ENCODE measurements around the gene APRT.

APRT gene

DNA sequence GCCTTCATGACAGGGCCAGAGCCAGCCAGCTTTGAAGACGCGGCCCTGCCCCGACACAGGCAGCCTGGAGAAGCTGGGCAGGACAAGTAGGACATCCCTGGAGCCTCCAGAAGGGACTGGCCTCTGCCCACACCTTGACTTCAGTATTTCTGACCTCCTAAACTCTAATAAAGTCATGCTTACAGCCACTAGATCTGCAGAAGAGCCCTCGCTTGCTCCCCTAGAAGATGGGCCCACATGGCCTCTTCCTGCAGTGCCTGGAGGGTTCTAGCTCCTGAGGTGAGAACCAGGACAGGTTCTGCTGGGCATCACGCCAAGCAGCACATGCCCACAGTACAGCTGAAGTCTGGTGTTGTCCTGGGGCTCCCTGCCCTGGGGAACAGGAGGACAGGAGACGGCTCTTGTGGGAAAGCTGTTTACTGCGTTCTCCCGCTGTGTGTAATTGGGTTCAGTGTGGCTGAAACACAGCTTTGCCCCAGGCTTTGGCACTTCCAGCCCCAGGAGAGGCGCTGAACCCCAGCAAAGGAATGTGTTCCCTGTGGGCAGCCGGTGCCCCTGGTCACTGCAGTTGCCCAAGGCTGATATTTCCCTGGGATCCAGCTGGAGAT lies 2.6 kb downstream of the APRT start:
- DNase-seq (ENCODE audit: low read depth in 3 of 3, low spot score in 1 of 3): no peak

DNA sequence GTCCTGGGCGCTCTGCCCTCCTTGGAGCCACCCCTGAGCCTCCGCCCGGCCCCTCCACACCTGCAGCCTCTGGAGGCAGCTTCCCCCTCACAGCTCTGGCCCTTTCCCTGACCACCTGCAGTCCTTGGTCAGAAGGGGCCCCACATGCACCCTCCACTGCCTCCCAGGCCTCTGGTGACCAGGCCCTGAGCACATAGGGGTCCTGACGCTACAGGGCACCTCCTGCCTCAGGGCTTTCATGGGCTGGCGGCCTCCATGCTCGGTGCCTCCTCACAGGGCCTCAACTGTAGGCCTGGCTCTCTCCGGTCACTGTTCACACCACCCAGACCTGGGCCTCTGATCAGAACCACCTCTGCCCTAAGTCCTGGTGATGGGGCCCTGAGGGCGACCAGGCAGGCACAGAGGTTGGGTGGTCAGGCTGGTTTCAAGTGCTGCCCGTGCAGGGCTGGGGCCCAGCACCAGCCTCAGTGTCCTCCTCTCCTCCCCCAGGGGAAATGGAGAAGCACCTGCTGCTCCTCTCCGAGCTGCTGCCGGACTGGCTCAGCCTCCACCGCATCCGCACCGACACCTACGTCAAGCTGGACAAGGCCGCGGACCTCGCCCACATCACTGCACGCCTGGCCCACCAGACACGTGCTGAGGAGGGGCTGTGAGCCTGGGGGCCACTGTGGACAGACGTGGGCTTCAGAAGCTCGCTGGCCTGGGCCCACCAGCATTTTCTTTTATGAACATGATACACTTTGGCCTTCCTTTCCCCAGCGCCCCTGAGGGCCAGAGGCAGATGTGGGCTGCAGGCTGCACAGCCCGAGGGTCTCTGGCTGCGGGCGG lies 3.9 kb downstream of the APRT start:
- no peak for DNase-seq (ENCODE audit: low read depth in 3 of 3, low spot score in 1 of 3)

DNA sequence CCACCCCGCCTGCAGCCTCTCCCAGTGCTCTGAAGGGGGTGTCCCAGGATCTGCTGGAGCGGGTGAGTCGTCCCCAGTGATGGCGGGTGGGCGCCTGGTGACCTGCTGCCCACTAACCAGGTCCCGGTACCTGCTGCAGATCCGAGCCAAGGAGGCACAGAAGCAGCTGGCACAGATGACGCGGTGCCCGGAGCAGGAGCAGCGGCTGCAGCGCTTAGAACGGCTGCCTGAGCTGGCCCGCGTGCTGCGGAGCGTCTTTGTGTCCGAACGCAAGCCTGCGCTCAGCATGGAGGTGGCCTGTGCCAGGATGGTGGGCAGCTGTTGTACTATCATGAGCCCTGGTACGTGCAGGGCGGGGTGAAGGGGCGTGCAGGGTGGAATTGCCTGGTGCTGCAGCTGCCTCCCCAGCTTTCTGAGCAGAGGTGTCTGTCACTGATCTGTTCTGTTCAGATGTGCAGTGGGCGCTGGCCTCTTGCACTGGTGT lies 4.5 kb downstream of the APRT start:
- no peak for DNase-seq (ENCODE audit: low read depth in 3 of 3, low spot score in 1 of 3)

DNA sequence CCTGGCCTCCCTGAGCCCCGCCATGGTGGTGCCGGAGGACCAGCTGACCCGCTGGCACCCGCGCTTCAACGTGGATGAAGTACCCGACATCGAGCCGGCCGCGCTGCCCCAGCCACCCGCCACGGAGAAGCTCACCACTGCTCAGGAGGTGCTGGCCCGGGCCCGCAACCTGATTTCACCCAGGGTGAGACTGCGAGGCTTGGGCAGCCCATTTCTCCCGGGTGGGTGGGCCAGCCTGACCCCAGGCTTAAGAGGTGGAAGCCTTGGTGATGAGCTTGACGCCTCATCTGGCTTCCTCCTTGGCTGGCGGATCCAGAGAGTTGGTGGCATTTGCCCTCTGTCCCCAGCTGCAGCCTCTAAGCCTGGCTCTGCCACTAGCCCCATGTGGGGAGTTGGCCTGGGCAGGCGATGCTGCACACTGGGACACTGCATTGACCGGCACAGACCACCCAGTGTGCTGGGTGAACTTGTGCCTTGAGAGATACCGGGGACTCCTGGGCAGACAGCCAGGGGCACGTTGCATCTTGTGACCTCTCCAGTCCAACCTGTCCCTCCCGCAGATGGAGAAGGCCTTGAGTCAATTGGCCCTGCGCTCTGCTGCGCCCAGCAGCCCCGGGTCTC lies 5.1 kb downstream of the APRT start:
- DNase-seq (ENCODE audit: low read depth in 3 of 3, low spot score in 1 of 3): no peak

DNA sequence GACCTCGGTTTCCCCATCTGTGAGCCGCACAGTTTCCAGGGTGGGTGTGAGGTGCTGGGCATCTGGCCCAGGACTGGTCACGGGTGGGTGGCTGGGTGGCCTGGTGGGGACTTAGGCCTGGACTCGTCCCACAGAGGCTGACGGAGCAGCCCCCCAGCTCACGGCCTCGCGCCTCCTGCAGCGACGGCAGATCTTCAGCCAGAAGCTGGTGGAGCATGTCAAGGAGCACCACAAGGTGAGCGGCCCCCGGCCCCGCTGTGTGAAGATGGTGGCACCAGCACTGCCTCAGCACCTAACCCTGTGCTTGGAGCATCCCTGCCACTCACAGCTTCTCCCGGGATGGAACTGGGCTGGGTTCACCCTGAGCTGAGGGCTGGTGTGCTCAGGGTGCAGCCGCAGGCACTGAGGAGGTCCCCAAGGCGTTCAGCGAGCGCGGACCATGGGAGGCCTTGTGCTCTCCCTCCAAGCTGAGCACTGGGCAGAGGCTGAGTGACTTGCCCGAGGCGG lies 5.8 kb downstream of the APRT start:
- no peak for DNase-seq (ENCODE audit: low read depth in 3 of 3, low spot score in 1 of 3)

DNA sequence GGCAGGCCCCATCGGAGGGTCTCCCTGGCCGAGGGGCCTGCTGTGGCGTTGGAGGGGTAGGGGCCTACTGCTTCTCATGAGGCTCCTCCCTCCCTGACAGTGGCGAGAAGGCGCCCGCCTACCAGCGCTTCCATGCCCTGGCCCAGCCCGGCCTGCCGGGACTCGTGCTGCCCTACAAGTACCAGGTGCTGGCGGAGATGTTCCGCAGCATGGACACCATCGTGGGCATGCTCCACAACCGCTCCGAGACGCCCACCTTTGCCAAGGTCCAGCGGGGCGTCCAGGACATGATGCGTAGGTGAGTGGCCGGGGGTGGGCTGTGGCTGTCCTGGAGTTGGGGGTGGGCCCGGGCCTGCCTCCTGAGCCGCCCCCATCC lies 6.4 kb downstream of the APRT start:
- no peak for DNase-seq (ENCODE audit: low read depth in 3 of 3, low spot score in 1 of 3)

DNA sequence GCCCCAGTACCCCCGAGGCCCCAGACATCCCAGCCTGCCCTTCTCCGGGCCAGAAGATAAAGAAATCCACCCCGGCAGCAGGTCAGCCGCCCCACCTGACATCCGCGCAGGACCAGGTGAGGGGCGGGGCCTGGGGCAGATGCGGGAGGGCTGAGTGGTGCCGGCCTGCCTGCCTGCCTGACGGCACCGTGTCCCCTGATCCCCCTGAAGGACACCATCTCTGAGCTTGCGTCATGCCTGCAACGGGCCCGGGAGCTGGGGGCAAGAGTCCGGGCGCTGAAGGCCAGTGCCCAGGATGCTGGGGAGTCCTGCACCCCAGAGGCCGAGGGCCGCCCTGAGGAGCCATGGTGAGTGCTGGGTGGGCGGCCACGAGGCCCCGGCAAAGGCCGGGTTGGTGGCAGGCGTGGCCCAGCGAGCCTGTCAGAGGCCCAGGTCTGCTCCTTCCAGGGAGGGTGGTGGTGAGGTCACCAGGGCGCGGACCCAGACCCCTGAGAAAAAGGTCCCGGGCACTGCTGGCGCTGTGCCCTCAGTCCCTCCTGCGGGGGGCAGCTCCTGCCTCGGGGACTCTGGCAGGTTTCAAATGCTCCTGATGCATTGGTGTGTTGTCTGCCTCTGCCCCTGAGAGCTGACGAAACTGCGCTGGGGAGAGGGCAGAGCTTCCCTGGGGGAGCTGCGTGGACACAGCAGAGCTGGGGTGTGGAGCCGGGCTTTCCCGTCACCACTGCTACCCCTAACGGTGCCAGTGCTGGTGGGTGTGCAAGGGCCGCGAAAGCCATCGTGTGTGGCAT lies 7.0 kb downstream of the APRT start:
- DNase-seq (ENCODE audit: low read depth in 3 of 3, low spot score in 1 of 3): no peak

DNA sequence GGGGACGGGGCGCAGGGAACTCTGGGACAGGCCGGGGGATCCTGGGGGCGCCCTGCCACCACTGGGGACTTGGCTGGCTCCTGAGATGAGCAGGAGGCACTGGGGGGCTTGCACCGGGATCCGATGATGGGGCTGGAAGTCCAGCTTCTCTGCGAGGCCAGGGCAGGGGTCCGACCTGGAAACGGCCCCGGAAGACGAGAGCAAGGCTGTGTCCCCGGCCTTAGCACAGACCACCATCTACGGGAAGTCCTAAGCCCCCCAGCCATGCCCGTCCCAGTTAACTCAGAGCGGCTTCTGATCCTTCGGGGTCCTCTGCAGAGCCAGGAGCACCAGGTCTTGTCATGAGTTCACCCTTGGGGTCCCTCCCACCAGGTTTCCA lies 7.6 kb downstream of the APRT start:
- no peak for DNase-seq (ENCODE audit: low read depth in 3 of 3, low spot score in 1 of 3)

DNA sequence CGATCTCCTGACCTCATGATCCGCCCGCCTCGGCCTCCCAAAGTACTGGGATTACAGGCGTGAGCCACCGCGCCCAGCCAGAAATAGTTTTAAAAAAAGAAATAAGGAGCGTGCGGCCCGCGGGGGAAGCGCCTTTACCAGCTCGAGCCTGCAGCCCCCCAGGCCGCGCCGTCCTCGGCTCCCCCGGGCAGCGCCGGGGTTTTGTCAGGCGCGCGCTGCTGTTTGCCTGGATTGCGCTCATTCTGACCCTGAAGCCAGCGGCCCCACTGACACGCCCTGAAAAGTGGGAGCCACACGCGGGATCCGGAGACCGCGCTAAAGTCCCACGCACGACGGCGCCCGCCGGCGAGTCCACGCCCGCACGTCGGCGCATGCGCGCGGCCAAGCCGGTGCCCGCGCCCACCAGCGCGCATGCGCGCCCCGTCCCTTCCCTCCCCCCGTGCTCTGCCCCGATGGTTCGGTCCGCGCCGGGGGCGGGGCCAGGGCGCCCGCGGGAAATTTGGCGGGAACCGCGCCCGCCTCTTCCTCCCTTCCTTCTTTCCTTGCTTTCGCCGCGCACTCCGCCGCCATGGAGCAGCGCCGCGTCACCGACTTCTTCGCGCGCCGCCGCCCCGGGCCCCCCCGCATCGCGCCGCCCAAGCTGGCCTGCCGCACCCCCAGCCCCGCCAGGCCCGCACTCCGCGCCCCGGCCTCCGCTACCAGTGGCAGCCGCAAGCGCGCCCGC lies 8.3 kb downstream of the APRT start, which contains the start of gene CDT1:
Gene CDT1, plus strand, starts transcription at position 526 of the 724 bp plus-strand sequence. Its CDS starts 43 bp downstream, at position 569.
- DNase-seq (ENCODE audit: low read depth in 3 of 3, low spot score in 1 of 3): peak; percentile 55 to 85 (median 80)

DNA sequence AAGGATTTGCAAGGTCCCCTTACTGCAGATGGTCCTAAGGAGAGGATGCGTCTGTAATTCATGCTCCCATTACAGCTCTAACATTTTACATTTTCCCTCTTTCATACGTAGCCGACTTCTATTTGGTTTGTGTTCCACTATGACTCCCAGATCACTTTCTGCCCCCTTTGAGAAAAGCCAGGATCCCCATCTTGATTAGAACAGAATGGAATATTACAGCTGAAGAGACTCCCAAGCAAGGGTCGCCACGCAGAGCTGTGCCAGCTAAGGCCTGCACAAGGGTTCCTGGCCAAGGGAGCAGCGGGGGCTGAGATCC lies 11.5 kb downstream of the APRT start:
- no peak for DNase-seq (ENCODE audit: low read depth in 3 of 3, low spot score in 1 of 3)

DNA sequence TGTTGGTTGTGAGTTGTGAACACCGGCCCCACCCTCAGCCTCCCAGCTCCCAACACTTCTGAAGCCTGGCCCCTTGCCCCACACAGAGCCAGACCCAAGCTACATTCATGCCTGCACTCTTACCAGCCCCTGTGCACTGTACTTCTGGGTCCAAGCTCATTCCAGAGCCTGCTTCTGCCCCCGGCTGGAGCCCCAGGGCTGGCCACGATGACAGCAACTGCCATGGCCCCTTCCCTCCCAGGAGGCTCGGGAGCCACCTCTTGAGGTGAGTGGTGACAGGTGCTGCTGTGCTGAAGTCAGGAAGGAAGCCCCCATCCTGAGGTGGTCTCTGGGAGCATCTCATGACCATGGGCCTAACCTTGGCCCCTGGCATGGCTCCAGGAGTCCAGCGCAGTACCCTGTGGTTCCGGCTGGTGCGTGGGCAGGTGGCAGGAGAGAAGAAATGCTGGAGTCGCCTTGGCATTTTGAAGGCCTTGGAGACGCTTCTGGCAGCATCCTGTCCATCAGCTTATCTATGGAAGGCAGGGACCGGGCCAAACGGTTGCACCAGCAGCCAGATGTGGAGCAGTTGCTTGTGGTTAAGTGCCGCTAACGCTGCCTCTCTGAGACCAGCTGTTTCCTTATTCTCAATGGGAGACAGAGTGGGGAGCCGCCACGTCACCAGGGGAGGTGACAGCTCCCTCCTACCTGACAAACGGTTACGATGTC lies 12.0 kb downstream of the APRT start:
- DNase-seq (ENCODE audit: low read depth in 3 of 3, low spot score in 1 of 3): no peak

DNA sequence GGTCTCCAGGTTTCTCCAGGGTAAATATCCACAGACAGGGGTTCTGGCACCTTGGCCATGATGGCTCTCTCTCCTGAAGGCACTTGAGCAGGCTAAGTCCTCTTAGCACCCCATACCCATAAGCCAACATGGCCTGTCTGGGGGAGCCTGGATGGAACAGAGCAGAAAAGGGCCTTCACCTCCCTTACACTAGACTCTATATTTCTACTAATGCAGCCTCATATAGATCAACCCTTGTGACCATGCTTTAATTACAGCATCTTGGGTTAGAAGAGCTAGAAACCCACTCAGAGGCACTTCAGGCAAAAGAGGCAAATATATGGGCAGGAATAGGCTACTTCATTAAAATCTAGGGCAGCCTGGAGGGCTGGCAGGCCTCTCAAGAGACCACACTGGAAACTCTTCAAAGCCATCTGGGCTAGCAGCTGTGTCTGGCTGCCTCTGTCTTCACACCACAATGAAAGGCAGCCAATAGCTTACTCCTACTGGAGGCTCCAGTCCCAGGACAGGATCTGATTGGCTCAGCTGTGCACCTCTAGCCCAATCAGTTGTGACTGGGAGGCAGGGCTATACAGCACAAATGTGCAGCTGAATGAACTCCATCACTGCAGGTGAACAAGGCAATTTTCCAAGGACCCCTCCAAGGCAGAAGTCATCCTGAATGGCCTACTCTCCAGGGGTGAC lies 12.8 kb downstream of the APRT start:
- no peak for DNase-seq (ENCODE audit: low read depth in 3 of 3, low spot score in 1 of 3)

DNA sequence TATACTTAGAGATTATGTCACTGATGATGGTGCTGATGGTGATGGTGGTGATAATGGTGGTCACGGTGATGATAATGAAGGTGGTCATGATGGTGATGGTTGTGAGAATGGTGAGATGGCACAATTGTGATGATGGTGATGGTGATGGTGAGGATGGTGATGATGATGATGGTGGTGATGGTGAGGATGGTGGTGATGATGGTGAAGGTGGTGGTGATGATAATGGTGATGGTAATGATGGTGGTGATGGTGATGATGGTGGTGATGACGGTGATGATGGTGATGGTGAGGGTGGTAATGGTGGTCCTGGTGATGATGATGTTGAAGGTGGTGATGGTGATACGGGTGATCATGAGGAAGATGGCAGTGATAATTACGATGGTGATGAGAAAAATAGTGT lies 13.7 kb downstream of the APRT start:
- DNase-seq (ENCODE audit: low read depth in 3 of 3, low spot score in 1 of 3): no peak

DNA sequence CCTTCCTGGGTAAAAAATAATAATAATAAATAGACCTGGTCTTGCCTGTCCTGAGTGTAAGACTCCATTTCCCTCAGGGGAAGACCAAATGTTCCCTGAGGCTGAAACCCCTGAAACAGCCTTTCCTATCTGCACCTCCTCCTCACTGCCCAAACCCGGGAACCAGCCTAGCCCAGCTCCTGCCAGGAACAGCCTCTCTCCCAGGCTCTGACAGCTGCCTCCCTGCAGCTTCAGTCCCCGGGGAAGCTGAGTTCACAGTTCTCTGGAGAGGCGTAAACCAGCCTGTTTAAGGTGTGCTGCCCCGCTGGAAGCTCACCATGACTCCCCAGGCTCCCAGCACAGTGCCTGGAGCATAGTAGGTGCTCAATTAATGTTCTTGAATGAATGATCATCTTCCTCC lies 15.4 kb downstream of the APRT start:
- no peak for DNase-seq (ENCODE audit: low read depth in 3 of 3, low spot score in 1 of 3)

DNA sequence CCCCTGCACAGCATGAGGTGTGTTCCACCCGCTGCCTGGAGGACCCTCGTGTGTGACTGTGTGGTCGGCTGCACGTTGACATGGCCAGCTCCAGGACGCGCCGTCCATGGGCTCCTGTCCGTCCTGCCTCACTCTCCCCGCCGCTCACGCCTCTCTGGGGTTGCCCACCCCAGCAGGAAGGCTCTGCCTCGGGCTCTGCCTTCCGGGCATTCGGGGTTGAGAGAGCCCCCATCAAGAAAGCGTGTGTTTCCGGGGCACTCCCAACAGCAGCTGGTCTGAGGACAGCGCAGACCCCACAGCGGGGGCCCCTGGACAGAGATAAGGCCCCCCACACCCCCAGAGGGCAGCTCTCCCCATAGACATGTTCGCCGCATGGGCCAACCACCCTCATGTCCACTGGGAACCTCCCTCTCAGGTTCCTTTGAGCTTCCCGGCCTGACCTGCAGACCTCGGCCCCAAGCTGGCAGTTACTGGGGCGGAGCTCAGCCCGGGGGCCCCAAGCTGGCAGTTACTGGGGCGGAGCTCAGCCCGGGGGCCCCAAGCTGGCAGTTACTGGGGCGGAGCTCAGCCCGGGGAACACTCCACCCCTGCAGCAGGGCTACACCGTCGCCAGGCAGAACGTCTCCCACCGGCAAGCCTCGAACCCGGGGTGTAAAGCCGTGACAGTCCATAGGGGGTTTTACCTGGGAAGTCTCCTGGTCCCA lies 18.3 kb downstream of the APRT start:
- DNase-seq (ENCODE audit: low read depth in 3 of 3, low spot score in 1 of 3): no peak

DNA sequence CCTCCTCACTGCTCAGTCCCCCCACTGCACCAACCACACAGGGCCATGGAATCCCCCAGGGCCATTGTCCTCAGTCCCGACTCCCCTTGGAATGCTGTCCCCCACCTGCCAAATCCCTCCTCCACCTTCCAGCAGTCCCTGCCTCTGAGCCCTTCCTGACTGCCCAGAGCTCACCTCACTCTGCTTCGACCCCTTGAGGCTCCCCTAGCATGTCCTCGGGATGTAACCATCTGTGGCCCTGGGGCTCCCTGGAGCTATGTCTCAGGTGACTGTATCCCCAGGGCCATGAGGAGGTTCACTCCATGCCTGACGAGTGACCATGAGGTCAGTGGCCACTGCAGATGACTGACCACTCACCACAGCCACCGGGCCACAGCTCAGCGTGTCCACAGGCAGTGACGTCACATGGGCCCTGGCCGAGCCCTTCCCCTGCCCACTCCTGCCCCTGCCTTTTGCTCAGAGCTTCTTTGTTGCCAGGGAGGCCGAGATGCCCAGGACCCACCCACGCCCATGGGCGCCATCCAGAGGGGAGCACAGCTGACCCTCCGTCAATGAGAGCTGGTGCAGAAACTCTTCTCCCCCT lies 19.0 kb downstream of the APRT start:
- no peak for DNase-seq (ENCODE audit: low read depth in 3 of 3, low spot score in 1 of 3)

DNA sequence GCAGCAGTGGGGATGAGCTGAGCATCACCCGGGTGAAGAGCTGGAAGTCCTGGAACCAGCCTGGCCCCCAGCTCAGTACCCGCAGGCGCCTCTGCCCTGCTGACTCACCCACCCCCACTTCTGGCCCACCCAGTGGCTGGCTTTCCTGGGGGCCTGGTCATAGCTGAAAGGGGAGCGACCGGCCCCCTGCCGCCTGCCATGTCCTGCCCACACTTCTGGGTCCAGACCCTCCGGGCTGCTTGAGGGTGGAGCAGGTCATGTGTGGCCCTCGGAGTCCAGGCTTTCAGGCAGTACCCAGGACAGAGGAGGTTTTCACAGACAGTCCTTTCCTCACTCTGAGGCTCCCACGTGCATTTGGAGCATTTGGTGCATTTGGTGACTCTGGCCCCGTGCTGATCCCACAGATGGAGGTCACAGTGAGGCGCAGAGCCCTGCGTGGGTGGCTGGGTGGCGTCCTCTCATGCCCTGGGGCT lies 19.6 kb downstream of the APRT start:
- DNase-seq (ENCODE audit: low read depth in 3 of 3, low spot score in 1 of 3): no peak

Data from stimulated activated CD4-positive, alpha-beta T cell treated with anti-CD3 and anti-CD28 coated beads, TNF-alpha, amount 100 ng/mL, for 1 hour (primary cell).